GM12874 (cell line): Measurements from ENCODE around the gene AVP.
A peak's percentile ranks its signal among the peaks of the same experiment; 100 is the strongest.

Experiments used
- TF ChIP-seq, protein P1 (sequence below): IDR thresholded peaks from 2 replicates; pipeline ENCODE4 v1.5.1; 2011; ENCODE audit warnings: low read depth, mild to moderate bottlenecking, control low read depth, low read length, moderate library complexity; ENCODE audit not compliant: insufficient read depth

The AVP gene

DNA sequence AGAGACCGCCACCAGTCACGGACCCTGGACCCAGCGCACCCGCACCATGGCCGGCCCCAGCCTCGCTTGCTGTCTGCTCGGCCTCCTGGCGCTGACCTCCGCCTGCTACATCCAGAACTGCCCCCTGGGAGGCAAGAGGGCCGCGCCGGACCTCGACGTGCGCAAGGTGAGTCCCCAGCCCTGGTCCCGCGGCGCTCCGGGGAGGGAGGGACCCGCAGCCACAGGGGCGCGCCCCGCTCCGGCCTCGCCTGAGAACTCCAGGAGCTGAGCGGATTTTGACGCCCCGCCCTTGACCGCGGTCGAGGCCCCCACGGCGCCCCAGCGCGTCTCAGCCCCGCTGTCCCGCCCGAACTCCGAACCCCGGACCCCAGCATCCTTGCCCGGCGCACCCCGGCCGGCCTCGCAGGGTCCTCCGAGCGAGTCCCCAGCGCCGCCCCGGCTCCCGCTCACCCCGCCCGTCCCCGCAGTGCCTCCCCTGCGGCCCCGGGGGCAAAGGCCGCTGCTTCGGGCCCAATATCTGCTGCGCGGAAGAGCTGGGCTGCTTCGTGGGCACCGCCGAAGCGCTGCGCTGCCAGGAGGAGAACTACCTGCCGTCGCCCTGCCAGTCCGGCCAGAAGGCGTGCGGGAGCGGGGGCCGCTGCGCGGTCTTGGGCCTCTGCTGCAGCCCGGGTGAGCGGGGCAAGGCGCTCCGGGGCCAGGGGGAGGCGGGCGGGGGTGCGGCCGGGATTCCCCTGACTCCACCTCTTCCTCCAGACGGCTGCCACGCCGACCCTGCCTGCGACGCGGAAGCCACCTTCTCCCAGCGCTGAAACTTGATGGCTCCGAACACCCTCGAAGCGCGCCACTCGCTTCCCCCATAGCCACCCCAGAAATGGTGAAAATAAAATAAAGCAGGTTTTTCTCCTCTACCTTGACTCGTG lies 12.7 kb downstream of the AVP start, which contains the start of gene OXT:
OXT (plus strand) TSS at position 11 of the 920 bp plus-strand sequence; CDS start at position 47, 36 bp downstream.
- TF ChIP-seq, protein P1, sequence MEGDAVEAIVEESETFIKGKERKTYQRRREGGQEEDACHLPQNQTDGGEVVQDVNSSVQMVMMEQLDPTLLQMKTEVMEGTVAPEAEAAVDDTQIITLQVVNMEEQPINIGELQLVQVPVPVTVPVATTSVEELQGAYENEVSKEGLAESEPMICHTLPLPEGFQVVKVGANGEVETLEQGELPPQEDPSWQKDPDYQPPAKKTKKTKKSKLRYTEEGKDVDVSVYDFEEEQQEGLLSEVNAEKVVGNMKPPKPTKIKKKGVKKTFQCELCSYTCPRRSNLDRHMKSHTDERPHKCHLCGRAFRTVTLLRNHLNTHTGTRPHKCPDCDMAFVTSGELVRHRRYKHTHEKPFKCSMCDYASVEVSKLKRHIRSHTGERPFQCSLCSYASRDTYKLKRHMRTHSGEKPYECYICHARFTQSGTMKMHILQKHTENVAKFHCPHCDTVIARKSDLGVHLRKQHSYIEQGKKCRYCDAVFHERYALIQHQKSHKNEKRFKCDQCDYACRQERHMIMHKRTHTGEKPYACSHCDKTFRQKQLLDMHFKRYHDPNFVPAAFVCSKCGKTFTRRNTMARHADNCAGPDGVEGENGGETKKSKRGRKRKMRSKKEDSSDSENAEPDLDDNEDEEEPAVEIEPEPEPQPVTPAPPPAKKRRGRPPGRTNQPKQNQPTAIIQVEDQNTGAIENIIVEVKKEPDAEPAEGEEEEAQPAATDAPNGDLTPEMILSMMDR = no peak

DNA sequence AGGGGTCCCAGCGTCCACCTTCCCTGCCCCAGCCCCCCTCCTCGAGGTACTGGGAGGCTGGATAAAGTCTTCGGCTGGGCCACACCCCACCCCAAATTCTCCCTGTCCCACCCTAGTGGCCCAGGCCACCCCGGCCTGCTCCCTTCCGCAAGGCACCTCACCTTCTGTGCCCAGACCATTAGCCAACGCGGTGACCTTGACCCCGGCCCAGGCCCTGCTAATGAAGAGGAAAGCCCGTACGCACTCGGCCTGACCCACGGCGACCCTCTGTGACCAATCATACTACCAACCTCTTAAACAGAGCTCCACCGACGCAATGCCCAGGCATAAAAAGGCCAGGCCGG lies 13.3 kb downstream of the AVP start:
- TF ChIP-seq, protein P1 = no peak

DNA sequence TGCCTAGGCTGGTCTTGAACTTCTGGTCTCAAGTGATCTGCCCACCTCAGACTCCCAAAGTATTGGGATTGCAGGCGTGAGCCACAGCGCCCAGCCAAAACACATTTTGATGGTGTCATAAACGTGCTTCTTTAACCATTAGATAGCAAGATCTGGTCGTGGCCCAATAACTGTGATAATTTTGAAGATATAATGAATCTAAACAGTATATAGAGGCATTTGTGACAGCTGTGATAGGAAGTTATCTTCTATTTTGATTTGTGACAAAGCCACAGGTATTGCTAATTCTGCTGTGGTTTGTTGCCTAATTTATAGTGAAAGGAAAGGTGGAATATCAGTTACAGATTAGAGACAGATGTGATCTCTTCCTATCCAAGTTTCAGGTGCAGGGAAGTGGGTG lies 13.8 kb downstream of the AVP start:
- TF ChIP-seq, protein P1 = no peak

DNA sequence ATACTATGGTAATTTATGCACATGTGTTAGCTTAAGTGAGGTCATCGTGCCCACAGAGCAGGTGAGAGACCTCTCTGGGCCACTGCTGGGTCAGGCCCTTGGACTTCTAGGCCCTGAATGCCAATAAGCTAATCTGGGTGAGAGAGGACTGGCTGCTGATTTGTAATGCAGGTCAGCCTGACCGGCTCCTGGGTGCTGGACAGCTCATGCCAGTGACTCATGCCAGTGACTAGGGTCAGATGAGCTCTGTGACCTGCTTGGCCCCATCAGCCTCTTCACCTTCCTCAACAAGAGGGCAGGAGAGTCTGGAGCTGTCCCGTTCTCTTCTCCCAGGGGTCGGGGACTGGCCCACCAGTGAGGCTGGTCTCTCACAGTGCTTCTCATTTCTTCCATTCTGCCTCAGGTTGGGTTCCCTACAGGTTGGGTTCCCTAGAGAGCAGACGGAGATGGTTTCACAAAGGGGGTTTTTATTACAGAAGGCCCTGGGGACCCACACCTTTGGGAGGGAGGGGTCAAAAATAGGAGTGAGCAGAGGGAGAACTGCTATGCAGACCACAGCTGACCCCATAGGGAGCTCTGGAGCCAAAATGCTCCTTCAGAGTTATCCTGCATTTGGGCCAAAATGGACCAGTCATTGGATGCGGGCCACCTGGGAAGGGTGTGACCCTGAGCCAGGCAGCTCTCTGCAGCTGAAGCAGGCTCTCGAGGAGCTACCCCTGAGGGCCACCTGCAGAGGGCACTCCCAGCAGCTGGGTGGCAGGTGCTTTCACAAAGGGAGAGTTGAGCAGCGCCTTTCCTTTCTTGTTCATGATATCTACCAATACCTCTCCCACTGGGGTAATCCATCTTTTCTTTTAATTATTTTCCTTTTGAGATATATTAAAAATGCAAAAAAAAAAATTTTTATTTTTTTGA lies 15.3 kb downstream of the AVP start:
- TF ChIP-seq, protein P1 = peak; percentile 47; the same call in 1 of the 2 replicates

DNA sequence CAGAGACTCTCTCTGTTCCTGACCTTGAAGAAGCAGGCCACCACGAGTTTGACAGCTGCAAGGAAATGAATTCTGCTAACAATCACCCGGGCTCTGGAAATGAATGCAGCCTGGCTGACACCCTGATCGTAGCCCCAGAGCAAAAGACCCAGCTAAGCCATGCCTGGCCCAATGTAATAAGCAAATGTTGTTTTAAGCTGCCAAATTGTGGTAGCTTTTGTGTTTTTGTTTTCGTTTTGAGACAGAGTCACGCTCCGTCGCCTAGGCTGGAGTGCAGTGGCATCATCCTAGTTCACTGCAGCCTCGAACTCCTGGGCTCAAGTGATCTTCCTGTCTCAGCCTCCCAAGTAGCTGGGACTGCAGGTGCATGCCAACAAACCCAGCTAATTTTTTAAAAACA lies 16.4 kb downstream of the AVP start:
- TF ChIP-seq, protein P1 = no peak

DNA sequence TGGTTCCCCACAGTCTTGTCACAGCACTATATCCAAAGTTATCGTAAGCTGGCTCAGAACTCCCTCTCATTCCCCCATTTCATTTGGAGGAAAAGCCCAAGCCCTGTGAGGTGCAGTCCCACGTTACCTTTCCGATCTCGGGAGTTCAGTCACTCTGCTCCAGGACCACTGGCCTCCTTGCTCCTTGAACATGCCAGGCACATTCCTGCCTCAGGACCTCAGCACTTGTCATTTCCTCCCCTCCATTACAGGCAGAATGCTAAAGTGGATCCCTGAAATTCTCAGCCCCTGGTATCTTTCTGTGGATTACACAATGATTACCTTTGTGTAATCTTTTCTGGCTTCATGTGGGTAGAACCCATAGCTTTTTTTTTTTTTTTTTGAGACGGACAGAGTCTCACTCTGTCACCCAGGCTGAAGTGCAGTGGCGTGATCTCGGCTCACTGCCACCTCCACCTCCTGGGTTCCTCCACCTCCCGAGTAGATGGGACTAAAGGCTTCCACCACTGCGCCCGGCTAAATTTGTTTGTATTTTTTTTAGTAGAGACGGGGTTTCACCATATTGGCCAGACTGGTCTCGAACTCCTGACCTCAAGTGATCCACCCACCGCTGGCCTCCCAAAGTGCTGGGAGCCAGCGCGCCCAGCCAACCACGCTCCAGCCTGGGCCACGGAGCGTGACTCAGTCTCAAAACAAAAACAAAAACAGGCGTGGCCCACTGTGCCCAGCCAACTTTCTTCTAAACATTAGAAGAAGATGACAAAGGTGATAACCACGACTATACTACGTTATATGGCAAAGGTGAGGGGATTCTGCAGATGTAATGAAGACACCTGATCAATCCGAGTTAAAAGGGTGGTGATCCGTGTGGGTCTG lies 17.1 kb downstream of the AVP start:
- TF ChIP-seq, protein P1 = no peak
